ENCODE data around the gene CADM2. TPM values are rescaled to one million over a fixed set of nuclear protein-coding genes. Genes with fewer than 3 reads are reported as not detected.
"Not testable (repeated sequence)": the region's sequence is repeated elsewhere in the genome, so short reads cannot be mapped to it uniquely, and the experiment has no call there.

CADM2 gene
- polyA plus RNA-seq, 1 donor from 2014 or later, result not detected

GRCh38 chr3:85077018-85077417 lies 118.2 kb downstream of the CADM2 start:
- Mint-ChIP-seq H3K9me3 (peaks cover 0 to 4% (median 3%) of the 10 kb centered on the region in 3 donors), H3K27me3 (peaks cover 2% of the 10 kb centered on the region), H3K4me1 (no peaks in the 10 kb centered on the region), H3K27ac (no peak overlapping the region), H3K4me3 (no peak overlapping the region), H3K36me3 (no peaks in the 10 kb centered on the region)

GRCh38 chr3:85081191-85081906 lies 122.6 kb downstream of the CADM2 start:
- H3K36me3 Mint-ChIP-seq, result no peaks in the 10 kb centered on the region
- no peaks in the 10 kb centered on the region for H3K27me3 Mint-ChIP-seq
- no peaks in the 10 kb centered on the region for H3K9me3 Mint-ChIP-seq
- no peak overlapping the region for H3K4me3 Mint-ChIP-seq
- H3K27ac Mint-ChIP-seq, result no peak overlapping the region
- no peaks in the 10 kb centered on the region for H3K4me1 Mint-ChIP-seq

- Mint-ChIP-seq H3K36me3 (no peaks in the 10 kb centered on the region), H3K4me3 (no peak overlapping the region), H3K27ac (no peak overlapping the region), H3K27me3 (no peaks in the 10 kb centered on the region), H3K4me1 (no peaks in the 10 kb centered on the region), H3K9me3 (peaks cover 0 to 4% (median 3%) of the 10 kb centered on the region in 3 donors)
These were observed 131.7 kb downstream of the CADM2 start for GRCh38 chr3:85090495-85090894.

DNA sequence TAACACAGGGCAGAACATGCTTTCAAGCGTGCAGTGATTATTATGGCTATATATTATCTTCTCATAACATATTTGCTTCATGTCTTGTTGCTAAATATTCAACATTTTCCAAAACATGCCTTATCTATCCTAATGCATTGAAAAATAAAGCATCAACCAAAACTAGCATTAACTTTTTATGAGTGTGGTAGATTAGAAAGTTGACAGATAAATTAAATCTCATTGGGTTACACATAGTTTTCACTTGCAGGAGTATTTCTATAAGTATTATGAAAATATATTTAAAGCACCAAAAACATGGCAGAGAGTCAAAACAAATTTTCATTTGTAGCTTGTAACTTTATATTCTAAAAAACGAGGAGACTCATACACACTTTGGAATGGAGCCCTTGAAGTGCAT lies 141.5 kb downstream of the CADM2 start:
- Mint-ChIP-seq H3K4me1 (no peaks in the 10 kb centered on the region), H3K27me3 (no peaks in the 10 kb centered on the region), H3K36me3 (no peaks in the 10 kb centered on the region), H3K27ac (no peak overlapping the region), H3K9me3 (peaks cover 6 to 23% (median 7%) of the 10 kb centered on the region in 3 donors), H3K4me3 (no peak overlapping the region)

- H3K36me3 Mint-ChIP-seq, result no peaks in the 10 kb centered on the region
- H3K27me3 Mint-ChIP-seq, result no peaks in the 10 kb centered on the region
- H3K4me1 Mint-ChIP-seq, result no peaks in the 10 kb centered on the region
- H3K4me3 Mint-ChIP-seq, result no peak overlapping the region
- peaks cover 5 to 24% (median 6%) of the 10 kb centered on the region in 3 donors for H3K9me3 Mint-ChIP-seq
- no peak overlapping the region for H3K27ac Mint-ChIP-seq
These were observed 144.0 kb downstream of the CADM2 start for GRCh38 chr3:85102781-85103180.

DNA sequence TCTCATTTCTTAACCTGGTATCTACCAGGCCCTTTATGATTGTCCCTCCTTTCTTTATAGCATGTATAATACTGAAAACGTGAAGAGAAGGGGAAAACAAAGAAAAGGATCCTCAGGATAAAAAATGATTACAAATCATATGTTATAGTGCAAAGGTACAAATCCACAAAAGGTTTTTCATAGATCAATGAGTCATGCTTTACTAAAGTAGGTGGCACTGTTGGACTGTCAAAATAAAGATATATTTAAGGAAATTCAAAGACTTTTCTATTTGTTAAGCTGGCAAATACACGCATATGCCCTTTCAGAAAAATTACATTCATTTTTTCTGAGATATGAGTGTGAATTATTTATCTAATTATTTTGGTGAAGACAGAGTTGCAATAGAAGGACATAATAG lies 151.6 kb downstream of the CADM2 start:
- peaks cover 0 to 4% (median 4%) of the 10 kb centered on the region in 3 donors for H3K9me3 Mint-ChIP-seq
- H3K4me1 Mint-ChIP-seq, result no peaks in the 10 kb centered on the region
- no peak overlapping the region for H3K4me3 Mint-ChIP-seq
- no peaks in the 10 kb centered on the region for H3K27me3 Mint-ChIP-seq
- no peaks in the 10 kb centered on the region for H3K36me3 Mint-ChIP-seq
- no peak overlapping the region for H3K27ac Mint-ChIP-seq

GRCh38 chr3:85120879-85121278 lies 162.1 kb downstream of the CADM2 start:
- Mint-ChIP-seq H3K9me3 (peaks cover 0 to 12% (median 5%) of the 10 kb centered on the region in 3 donors), H3K4me1 (no peaks in the 10 kb centered on the region), H3K27me3 (no peaks in the 10 kb centered on the region), H3K4me3 (no peak overlapping the region), H3K27ac (no peak overlapping the region), H3K36me3 (no peaks in the 10 kb centered on the region)

DNA sequence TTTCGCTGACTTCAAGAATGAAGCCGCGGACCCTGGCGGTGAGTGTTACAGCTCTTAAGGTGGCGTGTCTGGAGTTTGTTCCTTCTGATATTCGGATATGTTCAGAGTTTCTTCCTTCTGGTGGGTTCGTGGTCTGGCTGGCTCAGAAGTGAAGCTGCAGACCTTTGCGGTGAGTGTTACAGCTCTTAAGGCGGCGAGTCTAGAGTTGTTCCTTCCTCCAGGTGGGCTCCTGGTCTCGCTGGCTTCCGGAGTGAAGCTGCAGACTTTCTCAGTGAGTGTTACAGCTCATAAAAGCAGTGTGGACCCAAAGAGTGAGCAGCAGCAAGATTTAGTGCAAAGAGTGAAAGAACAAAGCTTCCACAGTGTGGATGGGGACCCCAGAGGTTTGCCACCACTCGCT lies 174.1 kb downstream of the CADM2 start:
- not testable (repeated sequence) for H3K27ac Mint-ChIP-seq, H3K4me1 Mint-ChIP-seq, H3K36me3 Mint-ChIP-seq, H3K9me3 Mint-ChIP-seq, H3K4me3 Mint-ChIP-seq, H3K27me3 Mint-ChIP-seq

DNA sequence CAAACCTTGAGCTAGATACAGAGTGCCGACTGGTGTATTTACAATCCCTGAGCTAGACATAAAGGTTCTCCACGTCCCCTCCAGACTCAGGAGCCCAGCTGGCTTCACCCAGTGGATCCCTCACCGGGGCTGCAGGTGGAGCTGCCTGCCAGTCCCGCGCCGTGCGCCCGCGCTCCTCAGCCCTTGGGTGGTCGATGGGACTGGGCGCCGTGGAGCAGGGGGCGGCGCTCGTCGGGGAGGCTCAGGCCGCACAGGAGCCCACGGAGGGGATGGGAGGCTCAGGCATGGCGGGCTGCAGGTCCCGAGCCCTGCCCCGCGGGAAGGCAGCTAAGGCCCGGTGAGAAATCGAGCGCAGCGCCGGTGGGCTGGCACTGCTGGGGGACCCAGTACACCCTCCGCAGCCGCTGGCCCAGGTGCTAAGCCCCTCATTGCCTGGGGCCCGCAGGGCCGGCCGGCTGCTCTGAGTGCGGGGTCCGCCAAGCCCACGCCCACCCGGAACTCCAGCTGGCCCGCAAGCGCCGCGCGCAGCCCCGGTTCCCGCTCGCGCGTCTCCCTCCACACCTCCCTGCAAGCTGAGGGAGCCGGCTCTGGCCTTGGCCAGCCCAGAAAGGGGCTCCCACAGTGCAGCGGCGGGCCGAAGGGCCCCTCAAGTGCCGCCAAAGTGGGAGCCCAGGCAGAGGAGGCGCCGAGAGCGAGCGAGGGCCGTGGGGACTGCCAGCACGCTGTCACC lies 175.1 kb downstream of the CADM2 start:
- not testable (repeated sequence) for H3K27ac Mint-ChIP-seq, H3K4me3 Mint-ChIP-seq, H3K4me1 Mint-ChIP-seq, H3K9me3 Mint-ChIP-seq, H3K27me3 Mint-ChIP-seq, H3K36me3 Mint-ChIP-seq

DNA sequence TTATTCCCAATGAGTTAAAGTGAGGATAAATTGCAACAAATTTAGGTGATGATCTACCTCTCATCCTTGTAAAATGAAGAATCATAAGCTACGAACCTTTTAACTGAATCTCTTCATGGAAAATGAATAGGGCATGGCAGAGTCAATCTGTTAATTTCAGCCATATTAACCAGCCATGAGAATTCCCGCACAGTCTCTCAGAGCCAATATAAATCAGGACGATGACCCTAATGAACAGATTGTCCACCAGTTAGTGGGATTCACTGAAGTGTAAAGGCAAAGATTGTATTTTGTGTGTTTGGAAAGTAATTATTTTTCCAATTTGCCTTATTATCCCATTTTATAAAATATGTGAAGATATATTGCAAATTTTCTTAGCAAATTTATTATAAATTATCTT lies 183.8 kb downstream of the CADM2 start:
- H3K4me3 Mint-ChIP-seq, result no peak overlapping the region
- no peaks in the 10 kb centered on the region for H3K4me1 Mint-ChIP-seq
- H3K36me3 Mint-ChIP-seq, result no peaks in the 10 kb centered on the region
- no peaks in the 10 kb centered on the region for H3K27me3 Mint-ChIP-seq
- H3K27ac Mint-ChIP-seq, result no peak overlapping the region
- H3K9me3 Mint-ChIP-seq, result peaks cover 2 to 3% (median 3%) of the 10 kb centered on the region in 3 donors

- Mint-ChIP-seq H3K27ac (no peak overlapping the region), H3K36me3 (no peaks in the 10 kb centered on the region), H3K27me3 (no peaks in the 10 kb centered on the region), H3K4me1 (no peaks in the 10 kb centered on the region), H3K9me3 (peaks cover 3 to 5% (median 4%) of the 10 kb centered on the region in 3 donors), H3K4me3 (no peak overlapping the region)
These were observed 189.2 kb downstream of the CADM2 start for GRCh38 chr3:85148036-85148435.

DNA sequence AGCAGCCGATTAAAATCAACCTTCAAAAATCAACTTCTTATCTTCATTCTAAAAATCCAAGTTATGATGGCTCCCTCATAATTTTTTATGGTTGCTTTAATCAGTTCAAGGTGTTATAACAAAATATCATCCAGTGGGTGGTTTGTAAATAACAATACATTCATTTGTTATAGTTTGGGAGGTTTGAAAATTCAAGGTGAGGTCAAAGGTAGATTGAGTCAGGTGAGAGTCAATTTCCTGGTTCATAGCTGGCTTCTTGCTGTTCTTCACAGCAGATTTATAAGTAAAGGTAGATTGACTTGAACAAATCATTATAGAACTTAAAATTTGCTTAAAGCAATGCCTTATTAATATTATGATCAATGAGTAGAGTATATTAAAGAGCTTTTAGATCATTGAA lies 192.8 kb downstream of the CADM2 start:
- Mint-ChIP-seq H3K27ac (no peak overlapping the region), H3K4me1 (no peaks in the 10 kb centered on the region), H3K4me3 (no peak overlapping the region), H3K9me3 (peaks cover 0 to 5% (median 5%) of the 10 kb centered on the region in 3 donors), H3K27me3 (no peaks in the 10 kb centered on the region), H3K36me3 (no peaks in the 10 kb centered on the region)

GRCh38 chr3:85153279-85153678 lies 194.5 kb downstream of the CADM2 start:
- not testable (repeated sequence) for H3K9me3 Mint-ChIP-seq, H3K4me1 Mint-ChIP-seq, H3K27me3 Mint-ChIP-seq, H3K27ac Mint-ChIP-seq, H3K4me3 Mint-ChIP-seq, H3K36me3 Mint-ChIP-seq

DNA sequence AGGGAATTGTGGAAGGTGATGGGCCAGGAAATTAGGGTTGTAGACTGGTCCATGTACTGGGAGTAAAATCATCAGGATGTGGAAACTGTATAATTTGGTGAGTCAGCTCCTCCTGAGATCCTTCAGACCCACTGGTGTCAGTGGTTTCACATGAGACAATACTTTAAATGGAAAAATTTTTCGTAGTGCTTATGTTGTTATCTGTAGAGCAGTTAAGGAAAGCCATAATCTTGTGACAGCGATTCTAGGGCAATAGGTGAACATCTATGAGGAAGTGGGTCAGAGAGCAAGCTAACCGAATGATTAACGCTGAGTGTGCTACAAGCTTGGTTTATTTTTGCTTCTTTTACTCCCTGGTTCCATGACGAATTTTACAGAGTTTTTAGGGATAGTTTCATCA lies 200.6 kb downstream of the CADM2 start:
- Mint-ChIP-seq H3K27ac (no peak overlapping the region), H3K4me3 (no peak overlapping the region), H3K4me1 (no peaks in the 10 kb centered on the region), H3K36me3 (no peaks in the 10 kb centered on the region), H3K9me3 (peaks cover 3 to 7% (median 4%) of the 10 kb centered on the region in 3 donors), H3K27me3 (no peaks in the 10 kb centered on the region)

- H3K27ac Mint-ChIP-seq, result no peak overlapping the region
- H3K4me1 Mint-ChIP-seq, result no peaks in the 10 kb centered on the region
- H3K9me3 Mint-ChIP-seq, result peaks cover 3 to 7% (median 4%) of the 10 kb centered on the region in 3 donors
- H3K36me3 Mint-ChIP-seq, result no peaks in the 10 kb centered on the region
- no peak overlapping the region for H3K4me3 Mint-ChIP-seq
- H3K27me3 Mint-ChIP-seq, result no peaks in the 10 kb centered on the region
These were observed 202.8 kb downstream of the CADM2 start for GRCh38 chr3:85161544-85161943.

GRCh38 chr3:85162905-85163304 lies 204.1 kb downstream of the CADM2 start:
- Mint-ChIP-seq H3K4me1 (no peaks in the 10 kb centered on the region), H3K27me3 (no peaks in the 10 kb centered on the region), H3K9me3 (peaks cover 2 to 7% (median 3%) of the 10 kb centered on the region in 3 donors), H3K27ac (no peak overlapping the region), H3K36me3 (no peaks in the 10 kb centered on the region), H3K4me3 (no peak overlapping the region)

Measured in IgD-negative memory B cell (primary cell).